Neuronal stem cell (in vitro differentiated cells): ENCODE data around the gene POLG.

ENCODE experiments used
- DNase-seq: peaks from one replicate; pipeline ENCODE4 v3.0.0-alpha.2; 2013; ENCODE audit warnings: low spot score
- H2AFZ ChIP-seq: one replicate; pipeline ENCODE4 v1.6.1; 2013; ENCODE audit warnings: mild to moderate bottlenecking, low read length, inconsistent platforms
- H2AK5ac ChIP-seq: 2 replicates; pipeline ENCODE4 v1.6.1; 2013; ENCODE audit warnings: low read depth, mild to moderate bottlenecking, inconsistent platforms, low read length, moderate library complexity, mixed read lengths
- H2BK120ac ChIP-seq: 2 replicates; pipeline ENCODE4 v1.6.1; 2013; ENCODE audit warnings: low read depth, mild to moderate bottlenecking, inconsistent platforms, low read length, moderate library complexity, mixed read lengths
- H2BK12ac ChIP-seq: one replicate; pipeline ENCODE4 v1.6.1; 2013; ENCODE audit warnings: low read length, inconsistent platforms
- H2BK15ac ChIP-seq: 2 replicates; pipeline ENCODE4 v1.6.1; 2013; ENCODE audit warnings: mild to moderate bottlenecking, low read length, inconsistent platforms, mixed read lengths
- H2BK5ac ChIP-seq: one replicate; pipeline ENCODE4 v1.6.1; 2013; ENCODE audit warnings: inconsistent platforms, mild to moderate bottlenecking, low read length, moderate library complexity
- H3K14ac ChIP-seq: one replicate; pipeline ENCODE4 v1.6.1; 2013; ENCODE audit warnings: low read length, inconsistent platforms
- H3K18ac ChIP-seq: 2 replicates; pipeline ENCODE4 v1.6.1; 2013; ENCODE audit warnings: low read length, inconsistent platforms
- H3K23ac ChIP-seq: 2 replicates; pipeline ENCODE4 v1.6.1; 2013; ENCODE audit warnings: low read depth, mild to moderate bottlenecking, mixed read lengths, low read length, inconsistent platforms; ENCODE audit not compliant: poor library complexity
- H3K27ac ChIP-seq: replicated peaks from 3 replicates; pipeline ENCODE4 v1.5.1; 2013; ENCODE audit warnings: low read length, inconsistent platforms
- H3K27me3 ChIP-seq, 3 experiments: 2 replicates each; pipeline ENCODE4 v1.6.1; 2013; ENCODE audit warnings: low read length in 3 of 3, mild to moderate bottlenecking in 2 of 3, inconsistent platforms in 1 of 3, low read depth in 1 of 3, mixed read lengths in 1 of 3, moderate library complexity in 1 of 3; ENCODE audit not compliant: control insufficient read depth in 3 of 3, insufficient read depth in 3 of 3
- H3K36me3 ChIP-seq, 2 donors: replicated peaks in 1 of 2; 2 replicates each; pipeline ENCODE4 v1.6.1; 2013; ENCODE audit warnings: low read length in 2 of 2; ENCODE audit not compliant: control insufficient read depth in 2 of 2, insufficient read depth in 2 of 2
- H3K4ac ChIP-seq: 2 replicates; pipeline ENCODE4 v1.6.1; 2013; ENCODE audit warnings: inconsistent platforms, mild to moderate bottlenecking, low read length, moderate library complexity
- H3K4me1 ChIP-seq, 2 donors: 1 replicate in 1 of 2; 2 replicates in 1 of 2; pipeline ENCODE4 v1.6.1; 2013; ENCODE audit warnings: low read length in 2 of 2, low read depth in 1 of 2; ENCODE audit not compliant: control insufficient read depth in 2 of 2, insufficient read depth in 1 of 2
- H3K4me2 ChIP-seq: one replicate; pipeline ENCODE4 v1.6.1; 2013; ENCODE audit warnings: mild to moderate bottlenecking, low read length, inconsistent platforms; ENCODE audit not compliant: insufficient read depth, poor library complexity, severe bottlenecking
- H3K4me3 ChIP-seq, 2 donors: 2 replicates each; pipeline ENCODE4 v1.5.1; 2013; ENCODE audit warnings: low read length in 2 of 2, mild to moderate bottlenecking in 2 of 2, inconsistent platforms in 1 of 2, moderate library complexity in 1 of 2
- H3K79me1 ChIP-seq: one replicate; pipeline ENCODE4 v1.6.1; 2013; ENCODE audit warnings: low read depth, mild to moderate bottlenecking, inconsistent platforms, low read length, moderate library complexity
- H3K9ac ChIP-seq: one replicate; pipeline ENCODE4 v1.6.1; 2013; ENCODE audit warnings: mild to moderate bottlenecking, low read depth, low read length, inconsistent platforms; ENCODE audit not compliant: poor library complexity
- H3K9me3 ChIP-seq, 2 donors: replicated peaks in 1 of 2; 2 replicates each; pipeline versions ENCODE3 to v1.6.1; 2013; ENCODE audit warnings: low read length in 2 of 2, mild to moderate bottlenecking in 2 of 2, inconsistent platforms in 1 of 2, low read depth in 1 of 2, mixed read lengths in 1 of 2, moderate library complexity in 1 of 2; ENCODE audit not compliant: control insufficient read depth in 2 of 2, insufficient read depth in 1 of 2
- H4K8ac ChIP-seq: one replicate; pipeline ENCODE4 v1.6.1; 2013; ENCODE audit warnings: low read depth, mild to moderate bottlenecking, inconsistent platforms, low read length, moderate library complexity
- H4K91ac ChIP-seq: one replicate; pipeline ENCODE4 v1.6.1; 2013; ENCODE audit warnings: low read length, low read depth, mild to moderate bottlenecking, inconsistent platforms; ENCODE audit not compliant: poor library complexity
- WGBS, 2 donors: extraction: QIAGEN DNeasy Blood & Tissue Kit; methylation state at CpG; one replicate each; pipeline ENCODE4 v1.1.7; 2013; ENCODE audit warnings: missing lambda C conversion rate in 2 of 2, mixed read lengths in 1 of 2; ENCODE audit not compliant: insufficient read length in 2 of 2, insufficient replicate concordance in 1 of 2; ENCODE audit errors: extremely low coverage in 2 of 2; 5-methylcytosine and 5-hydroxymethylcytosine counted together

Gene POLG

GRCh38 chr15:89362203-89363101 is 27.8 kb upstream of the POLG start:
- H3K27ac ChIP-seq: no peak overlapping the region
- H3K14ac ChIP-seq: no peak overlapping the region
- H3K18ac ChIP-seq: peak overlapping the region; percentile 6

GRCh38 chr15:89361451-89362202 is 27.0 kb upstream of the POLG start:
- peak; percentile 82 for DNase-seq
- Histone ChIP-seq H2AK5ac (no peak overlapping the region), H3K9ac (no peak overlapping the region), H2BK12ac (no peak overlapping the region), H3K27ac (no peak overlapping the region), H3K4me1 (peaks cover 5 to 12% of the 10 kb centered on the region in 2 donors), H2BK5ac (no peak overlapping the region), H3K27me3 (peaks cover 63 to 96% (median 95%) of the 10 kb centered on the region in 3 experiments), H3K4ac (no peak overlapping the region), H3K23ac (no peak overlapping the region), H3K9me3 (peaks cover 0 to 2% of the 10 kb centered on the region in 2 donors), H3K4me3 (no peak overlapping the region), H3K18ac (no peak overlapping the region), H3K36me3 (no peaks in the 10 kb centered on the region), H2AFZ (no peak overlapping the region), H2BK120ac (no peak overlapping the region), H2BK15ac (no peak overlapping the region), H3K79me1 (no peaks in the 10 kb centered on the region), H3K4me2 (peak overlapping the region; percentile 22), H4K8ac (no peak overlapping the region), H4K91ac (no peak overlapping the region), H3K14ac (no peak overlapping the region)
- no CpG with 5 or more reads among the region's 41 CpGs for WGBS, 2 donors

More at GRCh38 chr15:89362203-89363101, 27.8 kb upstream of the POLG start:
- H2BK120ac ChIP-seq: no peak overlapping the region
- H3K36me3 ChIP-seq: no peaks in the 10 kb centered on the region
- no CpG with 5 or more reads among the region's 73 CpGs for WGBS, 2 donors
- no peak overlapping the region for H2BK12ac ChIP-seq
- H4K91ac ChIP-seq: no peak overlapping the region
- H3K23ac ChIP-seq: peak overlapping the region; percentile 49
- H2AFZ ChIP-seq: peak overlapping the region; percentile 16
- H3K4me1 ChIP-seq: peaks cover 5 to 12% of the 10 kb centered on the region in 2 donors
- no peak overlapping the region for H2AK5ac ChIP-seq
- H3K4me3 ChIP-seq: no peak overlapping the region
- H2BK5ac ChIP-seq: no peak overlapping the region
- DNase-seq: no peak
- no peak overlapping the region for H4K8ac ChIP-seq
- peaks cover 71 to 96% (median 96%) of the 10 kb centered on the region in 3 experiments for H3K27me3 ChIP-seq
- H2BK15ac ChIP-seq: no peak overlapping the region
- no peak overlapping the region for H3K4me2 ChIP-seq
- no peak overlapping the region for H3K4ac ChIP-seq
- H3K9me3 ChIP-seq: peaks cover 6 to 8% of the 10 kb centered on the region in 2 donors
- no peaks in the 10 kb centered on the region for H3K79me1 ChIP-seq
- H3K9ac ChIP-seq: no peak overlapping the region

GRCh38 chr15:89360294-89360971 is 25.8 kb upstream of the POLG start:
- Histone ChIP-seq H3K79me1 (no peaks in the 10 kb centered on the region), H3K23ac (no peak overlapping the region), H3K4me2 (no peak overlapping the region), H3K4me1 (peaks cover 5 to 12% of the 10 kb centered on the region in 2 donors), H2AK5ac (no peak overlapping the region), H3K36me3 (no peaks in the 10 kb centered on the region), H3K18ac (peak overlapping the region; percentile 61), H3K9me3 (peaks cover 0 to 2% of the 10 kb centered on the region in 2 donors), H3K27ac (no peak overlapping the region), H4K91ac (no peak overlapping the region), H2AFZ (peak overlapping the region; percentile 19), H2BK12ac (no peak overlapping the region), H3K9ac (no peak overlapping the region), H2BK15ac (no peak overlapping the region), H4K8ac (no peak overlapping the region), H3K14ac (no peak overlapping the region), H3K27me3 (peaks cover 59 to 95% (median 88%) of the 10 kb centered on the region in 3 experiments), H3K4me3 (no peak overlapping the region), H2BK120ac (no peak overlapping the region), H3K4ac (no peak overlapping the region), H2BK5ac (no peak overlapping the region)
- no peak for DNase-seq
- WGBS, 2 donors: no CpG with 5 or more reads among the region's 31 CpGs
